Measurements from ENCODE around the gene LUC7L3.

Gene LUC7L3

GRCh38 chr17:50683434-50684287 lies 35.7 kb upstream of the LUC7L3 start:
- no peak for TF ChIP-seq CTCF (conservative IDR thresholded peaks at IDR 0.05; ENCODE audit: low read depth, low read length)
- no peak for DNase-seq (ENCODE audit: low read depth)
- H3K4me3 ChIP-seq (ENCODE audit: low read depth, low read length) = no peak overlapping the region

DNA sequence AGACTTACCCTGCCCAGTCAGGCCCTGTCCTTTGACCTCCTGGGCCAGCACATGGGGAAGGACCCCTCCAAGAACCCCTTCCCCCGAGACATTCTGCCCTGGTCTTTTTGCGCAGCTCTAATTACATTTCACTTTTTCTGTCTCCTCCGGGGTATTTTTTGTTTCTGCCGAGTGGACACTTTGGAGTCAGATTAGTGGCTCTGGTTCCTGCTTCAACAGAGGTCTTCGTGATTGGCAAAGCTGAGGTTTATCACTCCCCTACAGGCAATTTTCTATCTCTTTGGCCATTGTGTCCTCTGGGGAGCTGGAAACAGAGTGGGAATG lies 35.2 kb upstream of the LUC7L3 start:
- H3K4me3 ChIP-seq (ENCODE audit: low read depth, low read length) = no peak overlapping the region
- TF ChIP-seq CTCF (conservative IDR thresholded peaks at IDR 0.05; ENCODE audit: low read depth, low read length) = no peak
- DNase-seq (ENCODE audit: low read depth) = no peak

GRCh38 chr17:50684612-50685333 lies 34.6 kb upstream of the LUC7L3 start:
- H3K4me3 ChIP-seq (ENCODE audit: low read depth, low read length) = no peak overlapping the region
- DNase-seq (ENCODE audit: low read depth) = no peak
- no peak for TF ChIP-seq CTCF (conservative IDR thresholded peaks at IDR 0.05; ENCODE audit: low read depth, low read length)

DNA sequence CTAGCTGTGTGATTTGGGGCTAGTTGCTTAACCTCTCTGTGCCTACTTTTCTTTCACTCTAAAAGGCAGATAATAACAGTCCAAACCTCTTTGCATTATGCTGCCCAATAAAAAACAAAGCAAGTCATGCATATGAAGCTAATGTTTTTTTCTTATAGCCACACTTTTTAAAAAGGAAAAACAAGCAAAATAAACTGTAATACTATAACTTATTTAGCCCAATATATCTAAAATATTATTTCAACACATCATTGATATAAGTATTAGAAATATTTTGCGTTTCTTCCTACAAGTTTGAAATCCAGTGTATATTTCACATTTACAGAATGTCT lies 34.1 kb upstream of the LUC7L3 start:
- no peak overlapping the region for H3K4me3 ChIP-seq (ENCODE audit: low read depth, low read length)
- no peak for TF ChIP-seq CTCF (conservative IDR thresholded peaks at IDR 0.05; ENCODE audit: low read depth, low read length)
- no peak for DNase-seq (ENCODE audit: low read depth)

DNA sequence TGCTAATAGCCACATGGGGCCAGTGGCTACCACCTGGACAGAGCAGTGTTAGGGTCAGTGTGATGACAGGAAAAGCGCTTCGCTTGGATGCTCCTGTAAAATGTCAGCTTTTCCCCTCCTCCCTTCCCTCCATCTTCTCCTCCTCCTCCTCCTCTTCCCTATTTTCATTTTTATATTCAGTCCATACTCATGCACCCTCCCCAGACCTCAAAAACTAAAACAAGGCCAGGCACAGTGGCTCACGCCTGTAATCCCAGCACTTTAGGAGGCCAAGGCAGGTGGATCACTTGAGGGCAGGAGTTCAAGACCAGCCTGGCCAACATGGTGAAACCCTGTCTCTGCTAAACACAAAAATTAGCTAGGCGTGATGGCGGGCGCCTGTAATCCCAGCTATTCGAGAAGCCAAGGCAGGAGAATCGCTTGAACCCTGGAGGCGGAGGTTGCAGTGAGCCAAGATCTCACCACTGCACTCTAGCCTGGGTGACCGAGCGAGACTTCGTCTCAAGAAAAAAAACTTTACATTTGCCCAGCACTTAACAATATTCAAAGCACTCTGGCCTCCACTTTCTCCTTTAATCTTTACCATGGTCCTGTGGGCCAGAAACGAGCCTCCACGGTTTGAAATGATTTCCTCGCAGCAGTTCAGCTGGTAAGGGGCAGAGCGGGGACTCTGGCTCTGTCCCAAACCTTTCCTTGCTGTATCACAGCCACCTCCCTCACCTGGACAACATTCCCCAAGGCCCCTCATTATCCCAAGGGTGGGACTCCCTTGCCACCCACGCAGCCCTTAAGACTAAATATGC lies 33.5 kb upstream of the LUC7L3 start:
- no peak overlapping the region for H3K4me3 ChIP-seq (ENCODE audit: low read depth, low read length)
- TF ChIP-seq CTCF (conservative IDR thresholded peaks at IDR 0.05; ENCODE audit: low read depth, low read length) = no peak
- no peak for DNase-seq (ENCODE audit: low read depth)

DNA sequence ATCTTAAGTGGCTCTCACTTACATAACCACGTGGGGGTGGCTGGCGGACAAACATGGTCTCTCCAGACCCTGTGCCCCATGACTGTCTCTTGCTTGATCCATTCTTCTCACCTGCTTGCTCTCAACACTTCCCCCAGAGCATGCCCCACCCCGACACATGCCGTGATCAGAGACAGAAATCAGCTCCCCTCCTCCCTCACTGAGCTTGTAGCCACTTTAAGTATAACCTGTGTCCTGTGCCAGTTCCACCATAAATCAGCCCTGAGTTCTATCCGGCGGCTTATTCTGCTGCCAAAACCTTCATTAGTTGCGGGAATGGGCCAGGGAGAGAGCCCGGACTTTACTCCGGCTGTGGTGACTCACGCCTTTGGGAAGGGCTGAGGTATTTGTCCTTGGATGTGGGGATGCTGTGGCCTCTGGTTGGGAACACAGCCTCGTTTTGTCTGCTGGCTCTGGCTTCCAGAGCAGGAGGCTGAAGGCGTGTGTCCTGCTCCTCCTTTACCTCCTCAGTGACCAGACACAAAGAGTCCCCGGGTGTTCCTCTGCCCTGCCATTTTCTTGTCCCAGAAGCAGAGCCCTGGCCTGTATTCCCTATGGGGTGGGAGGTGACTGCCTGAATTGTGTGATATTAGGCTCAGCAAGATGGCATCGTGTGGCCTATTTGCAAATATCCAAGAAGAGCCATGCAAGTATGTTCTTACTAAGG lies 32.8 kb upstream of the LUC7L3 start:
- no peak overlapping the region for H3K4me3 ChIP-seq (ENCODE audit: low read depth, low read length)
- no peak for DNase-seq (ENCODE audit: low read depth)
- TF ChIP-seq CTCF (conservative IDR thresholded peaks at IDR 0.05; ENCODE audit: low read depth, low read length) = no peak
